ENCODE data around the gene GPR15.

The GPR15 gene

DNA sequence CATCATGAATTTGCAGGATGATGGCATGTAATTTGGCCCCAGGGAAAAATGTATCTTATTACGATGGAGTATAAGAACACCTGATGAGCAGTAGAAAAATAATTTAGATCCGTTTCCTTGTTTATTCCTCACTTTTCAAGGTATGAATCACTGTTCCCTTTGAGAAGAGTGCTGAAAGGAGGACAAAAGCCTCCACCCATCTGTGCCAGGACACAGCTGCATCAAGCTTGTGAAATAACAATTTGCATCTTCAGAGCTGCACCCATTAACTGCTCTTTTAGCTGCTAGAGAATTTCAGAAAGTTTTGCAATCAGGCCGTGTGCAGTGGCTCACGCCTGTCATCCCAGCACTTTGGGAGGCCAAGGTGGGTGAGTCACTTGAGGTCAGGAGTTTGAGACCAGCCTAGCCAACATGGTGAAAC is 18.7 kb upstream of the GPR15 start:
- Histone ChIP-seq H3K36me3 (ENCODE audit: control insufficient read depth in 1 of 2, insufficient read depth in 2 of 2, low read length in 2 of 2) (peaks cover 18% of the 10 kb centered on the region in 2 donors), H3K9me3 (ENCODE audit: control insufficient read depth in 1 of 2, low read length in 2 of 2) (no peaks in the 10 kb centered on the region), H3K4me1 (ENCODE audit: control insufficient read depth in 1 of 2, insufficient read depth in 2 of 2, low read length in 2 of 2) (no peaks in the 10 kb centered on the region), H3K27ac (ENCODE audit: low read depth, low read length) (no peak overlapping the region), H3K9ac (ENCODE audit: low read depth in 1 of 2, low read length in 2 of 2) (no peak overlapping the region), H3K4me3 (ENCODE audit: low read depth in 1 of 2, low read length in 2 of 2) (no peak overlapping the region), H3K27me3 (ENCODE audit: control insufficient read depth in 1 of 2, insufficient read depth in 2 of 2, low read length in 2 of 2) (no peaks in the 10 kb centered on the region)

DNA sequence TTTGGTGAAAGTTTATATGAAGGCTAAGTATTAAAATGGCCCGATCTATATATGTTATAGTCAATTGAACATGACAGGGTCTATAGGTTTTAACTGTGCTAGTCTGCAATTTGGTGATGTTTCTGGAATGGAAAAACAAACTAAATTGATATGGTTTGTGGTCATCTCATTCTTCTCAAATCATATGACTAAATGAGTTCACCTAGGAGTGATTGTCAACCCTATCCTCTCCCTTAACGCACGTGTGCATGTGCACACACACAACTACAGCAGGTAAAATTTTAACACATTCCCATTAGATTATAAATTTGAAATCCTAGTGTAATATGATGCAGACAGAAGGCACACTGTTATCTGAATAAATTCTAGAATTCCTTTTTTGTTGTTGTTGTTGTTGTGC is 18.0 kb upstream of the GPR15 start:
- H3K4me1 ChIP-seq (ENCODE audit: control insufficient read depth in 1 of 2, insufficient read depth in 2 of 2, low read length in 2 of 2), result no peaks in the 10 kb centered on the region
- H3K27me3 ChIP-seq (ENCODE audit: control insufficient read depth in 1 of 2, insufficient read depth in 2 of 2, low read length in 2 of 2), result no peaks in the 10 kb centered on the region
- H3K9ac ChIP-seq (ENCODE audit: low read depth in 1 of 2, low read length in 2 of 2), result no peak overlapping the region
- H3K36me3 ChIP-seq (ENCODE audit: control insufficient read depth in 1 of 2, insufficient read depth in 2 of 2, low read length in 2 of 2), result peaks cover 18 to 24% of the 10 kb centered on the region in 2 donors
- H3K27ac ChIP-seq (ENCODE audit: low read depth, low read length), result no peak overlapping the region
- H3K4me3 ChIP-seq (ENCODE audit: low read depth in 1 of 2, low read length in 2 of 2), result no peak overlapping the region
- H3K9me3 ChIP-seq (ENCODE audit: control insufficient read depth in 1 of 2, low read length in 2 of 2), result no peaks in the 10 kb centered on the region

DNA sequence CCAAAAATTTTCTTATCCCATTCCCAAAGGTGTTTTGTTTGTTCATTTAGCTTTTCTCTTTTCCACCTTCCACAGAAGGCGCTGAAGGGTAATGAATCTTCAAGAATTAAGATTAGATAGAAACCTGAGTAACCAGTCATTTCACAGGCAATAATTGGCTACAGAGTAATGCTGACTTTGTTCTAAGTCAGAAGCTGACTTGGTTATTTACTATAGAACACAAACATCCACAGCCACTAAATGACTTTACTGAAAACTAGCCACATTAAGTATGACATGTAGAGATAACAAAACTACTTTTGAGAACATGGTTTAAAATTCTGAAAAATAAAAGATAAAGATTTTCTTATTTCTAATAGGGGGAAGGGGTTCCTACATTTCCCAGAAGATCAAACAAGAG is 16.8 kb upstream of the GPR15 start:
- peaks cover 4 to 9% of the 10 kb centered on the region in 2 donors for H3K4me1 ChIP-seq (ENCODE audit: control insufficient read depth in 1 of 2, insufficient read depth in 2 of 2, low read length in 2 of 2)
- H3K9ac ChIP-seq (ENCODE audit: low read depth in 1 of 2, low read length in 2 of 2), result no peak overlapping the region
- no peak overlapping the region for H3K27ac ChIP-seq (ENCODE audit: low read depth, low read length)
- no peak overlapping the region for H3K4me3 ChIP-seq (ENCODE audit: low read depth in 1 of 2, low read length in 2 of 2)
- no peaks in the 10 kb centered on the region for H3K27me3 ChIP-seq (ENCODE audit: control insufficient read depth in 1 of 2, insufficient read depth in 2 of 2, low read length in 2 of 2)
- H3K9me3 ChIP-seq (ENCODE audit: control insufficient read depth in 1 of 2, low read length in 2 of 2), result no peaks in the 10 kb centered on the region
- peaks cover 18 to 34% of the 10 kb centered on the region in 2 donors for H3K36me3 ChIP-seq (ENCODE audit: control insufficient read depth in 1 of 2, insufficient read depth in 2 of 2, low read length in 2 of 2)

DNA sequence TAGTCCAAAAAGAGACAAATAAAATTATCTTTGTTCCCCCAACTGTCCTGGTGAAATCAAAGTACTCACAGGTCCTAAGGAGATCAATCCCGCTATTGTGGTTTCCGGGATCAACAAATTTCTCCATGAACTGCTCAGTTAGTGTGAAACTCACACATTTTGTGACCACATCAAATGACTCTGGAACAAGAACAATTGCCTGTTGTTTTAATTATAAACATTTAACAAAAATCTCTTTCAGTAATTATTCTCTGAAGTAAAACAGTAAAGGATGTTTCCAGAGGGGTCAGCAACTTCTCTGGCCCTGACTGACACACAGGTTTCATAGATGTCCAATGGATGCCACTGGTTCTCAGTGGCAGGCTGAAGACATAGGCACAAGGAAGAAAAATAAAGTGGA is 13.0 kb upstream of the GPR15 start:
- Histone ChIP-seq H3K4me3 (ENCODE audit: low read depth in 1 of 2, low read length in 2 of 2) (no peak overlapping the region), H3K27ac (ENCODE audit: low read depth, low read length) (no peak overlapping the region), H3K36me3 (ENCODE audit: control insufficient read depth in 1 of 2, insufficient read depth in 2 of 2, low read length in 2 of 2) (peaks cover 21 to 40% of the 10 kb centered on the region in 2 donors), H3K9me3 (ENCODE audit: control insufficient read depth in 1 of 2, low read length in 2 of 2) (no peaks in the 10 kb centered on the region), H3K4me1 (ENCODE audit: control insufficient read depth in 1 of 2, insufficient read depth in 2 of 2, low read length in 2 of 2) (peaks cover 17 to 27% of the 10 kb centered on the region in 2 donors), H3K9ac (ENCODE audit: low read depth in 1 of 2, low read length in 2 of 2) (no peak overlapping the region), H3K27me3 (ENCODE audit: control insufficient read depth in 1 of 2, insufficient read depth in 2 of 2, low read length in 2 of 2) (no peaks in the 10 kb centered on the region)

DNA sequence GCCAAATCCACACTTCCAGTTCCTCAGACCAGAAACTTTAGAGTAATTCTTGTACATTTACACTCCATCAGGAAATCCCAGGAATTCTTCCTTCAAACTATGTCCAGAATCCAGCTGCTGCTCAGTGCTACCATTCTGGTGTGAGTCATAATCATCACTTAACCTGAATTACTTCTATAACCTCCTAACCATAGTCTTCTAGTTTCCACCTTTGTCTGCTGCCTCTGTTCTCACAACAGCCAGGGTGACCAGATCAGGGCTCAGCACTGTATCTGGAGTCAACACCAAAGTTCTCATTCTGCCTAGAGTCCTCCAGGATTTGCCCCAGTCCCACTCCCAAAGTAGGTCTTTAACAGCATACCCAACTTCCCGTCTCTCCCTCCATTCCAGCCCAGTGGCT is 12.4 kb upstream of the GPR15 start:
- no peak overlapping the region for H3K4me3 ChIP-seq (ENCODE audit: low read depth in 1 of 2, low read length in 2 of 2)
- H3K27ac ChIP-seq (ENCODE audit: low read depth, low read length), result no peak overlapping the region
- peaks cover 17 to 27% of the 10 kb centered on the region in 2 donors for H3K4me1 ChIP-seq (ENCODE audit: control insufficient read depth in 1 of 2, insufficient read depth in 2 of 2, low read length in 2 of 2)
- peaks cover 21 to 40% of the 10 kb centered on the region in 2 donors for H3K36me3 ChIP-seq (ENCODE audit: control insufficient read depth in 1 of 2, insufficient read depth in 2 of 2, low read length in 2 of 2)
- H3K9ac ChIP-seq (ENCODE audit: low read depth in 1 of 2, low read length in 2 of 2), result no peak overlapping the region
- no peaks in the 10 kb centered on the region for H3K27me3 ChIP-seq (ENCODE audit: control insufficient read depth in 1 of 2, insufficient read depth in 2 of 2, low read length in 2 of 2)
- no peaks in the 10 kb centered on the region for H3K9me3 ChIP-seq (ENCODE audit: control insufficient read depth in 1 of 2, low read length in 2 of 2)

DNA sequence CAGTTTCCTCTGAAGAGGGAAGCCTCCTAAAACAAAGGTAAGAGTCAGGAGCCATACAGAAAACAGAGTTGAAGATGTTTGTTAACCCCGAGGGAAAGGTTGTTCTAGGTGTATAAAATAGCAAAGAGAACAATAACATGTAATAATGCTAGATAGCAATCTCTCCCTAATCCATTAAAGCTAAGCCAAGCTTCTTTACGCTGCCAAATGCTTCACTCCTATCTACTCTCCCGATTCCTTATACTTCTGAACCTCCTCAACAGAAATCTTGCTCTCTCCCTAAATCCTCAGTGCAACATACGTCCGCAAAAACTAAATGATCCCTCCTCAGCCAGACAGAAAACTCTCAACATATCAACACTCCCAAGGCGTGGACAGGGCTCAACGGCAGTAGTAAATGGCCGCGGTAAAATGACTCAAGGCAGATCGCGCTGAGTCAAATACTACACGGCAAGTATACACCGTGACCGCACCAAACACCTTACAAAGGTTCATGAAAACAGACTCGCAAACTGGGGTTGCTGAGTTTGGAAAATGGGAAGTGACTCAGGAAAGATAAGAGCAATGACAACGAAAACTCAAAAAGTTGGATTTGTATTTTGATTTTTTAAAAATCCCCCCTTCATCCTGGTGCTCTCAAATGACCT is 9.8 kb upstream of the GPR15 start:
- H3K36me3 ChIP-seq (ENCODE audit: control insufficient read depth in 1 of 2, insufficient read depth in 2 of 2, low read length in 2 of 2), result peaks cover 3 to 28% of the 10 kb centered on the region in 2 donors
- no peaks in the 10 kb centered on the region for H3K9me3 ChIP-seq (ENCODE audit: control insufficient read depth in 1 of 2, low read length in 2 of 2)
- H3K9ac ChIP-seq (ENCODE audit: low read depth in 1 of 2, low read length in 2 of 2), result peak overlapping the region; percentile 67 to 94
- H3K27me3 ChIP-seq (ENCODE audit: control insufficient read depth in 1 of 2, insufficient read depth in 2 of 2, low read length in 2 of 2), result no peaks in the 10 kb centered on the region
- H3K27ac ChIP-seq (ENCODE audit: low read depth, low read length), result peak overlapping the region; percentile 92
- H3K4me3 ChIP-seq (ENCODE audit: low read depth in 1 of 2, low read length in 2 of 2), result peak overlapping the region; percentile 76 to 98
- peaks cover 17 to 27% of the 10 kb centered on the region in 2 donors for H3K4me1 ChIP-seq (ENCODE audit: control insufficient read depth in 1 of 2, insufficient read depth in 2 of 2, low read length in 2 of 2)

DNA sequence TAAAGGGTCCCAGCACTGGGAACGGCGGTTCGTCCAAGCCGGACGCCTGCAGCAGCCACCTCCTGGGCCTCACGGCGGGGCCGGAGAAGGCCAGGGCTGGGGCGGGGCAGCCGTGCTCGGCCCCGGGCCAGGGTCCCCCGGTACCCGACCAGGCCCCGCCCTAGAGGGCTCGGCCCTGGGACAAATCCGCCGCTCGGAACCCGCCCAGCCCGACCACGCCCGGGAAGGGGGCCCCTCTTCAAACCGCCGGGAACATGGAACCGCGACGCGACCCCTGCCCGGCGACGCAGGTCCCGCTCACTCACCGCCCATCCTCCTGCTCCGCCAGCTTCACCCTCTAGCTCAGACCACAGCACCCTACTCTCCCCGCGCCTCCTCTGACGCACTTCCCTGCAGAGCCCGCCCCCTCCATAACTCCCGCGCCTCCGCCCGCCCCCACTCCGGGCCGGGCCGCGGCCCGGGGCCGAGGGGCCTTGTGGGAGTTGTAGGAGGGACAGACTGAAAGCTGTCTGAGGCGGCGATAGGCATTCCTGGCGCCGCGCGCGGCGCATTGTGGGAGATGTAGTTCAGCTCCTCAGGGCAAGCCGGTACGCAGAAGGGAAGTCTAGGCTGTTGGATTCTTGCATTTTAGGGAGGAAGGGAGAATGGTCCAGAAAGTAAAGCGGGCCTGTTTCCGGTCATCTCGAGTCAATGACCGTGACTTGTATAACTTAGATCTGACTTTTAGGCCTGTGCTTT is 9.1 kb upstream of the GPR15 start, which contains the start of gene CLDND1:
Gene CLDND1 (minus strand): TSS at position 359 of the 738 bp plus-strand sequence. CDS start 1,478 bp downstream, outside the sequence.
- Histone ChIP-seq H3K4me1 (ENCODE audit: control insufficient read depth in 1 of 2, insufficient read depth in 2 of 2, low read length in 2 of 2) (peaks cover 17 to 27% of the 10 kb centered on the region in 2 donors), H3K27me3 (ENCODE audit: control insufficient read depth in 1 of 2, insufficient read depth in 2 of 2, low read length in 2 of 2) (no peaks in the 10 kb centered on the region), H3K9me3 (ENCODE audit: control insufficient read depth in 1 of 2, low read length in 2 of 2) (no peaks in the 10 kb centered on the region), H3K36me3 (ENCODE audit: control insufficient read depth in 1 of 2, insufficient read depth in 2 of 2, low read length in 2 of 2) (peaks cover 3 to 25% of the 10 kb centered on the region in 2 donors), H3K9ac (ENCODE audit: low read depth in 1 of 2, low read length in 2 of 2) (peak within 1 kb of the TSS; percentile 67 to 94), H3K27ac (ENCODE audit: low read depth, low read length) (peak within 1 kb of the TSS; percentile 92), H3K4me3 (ENCODE audit: low read depth in 1 of 2, low read length in 2 of 2) (peak within 1 kb of the TSS; percentile 76 to 98)

DNA sequence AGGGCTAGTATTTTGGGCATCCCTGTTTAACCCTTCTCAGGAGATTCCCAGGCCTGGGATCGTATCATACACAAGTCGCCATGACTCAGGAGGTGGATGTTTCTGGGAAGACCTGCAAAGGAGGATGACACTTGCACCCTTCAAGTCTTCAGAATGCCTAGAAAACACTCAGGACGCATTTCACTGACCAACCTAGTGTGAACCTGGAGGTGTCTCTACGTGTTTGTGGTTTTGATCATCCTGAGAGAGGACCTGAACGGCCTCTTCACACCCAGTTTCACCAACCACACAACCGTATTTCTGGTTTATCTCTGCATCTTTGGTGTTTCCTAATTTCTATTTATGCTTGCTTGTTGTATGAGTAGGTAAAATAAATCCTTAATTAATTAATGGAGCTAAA is 6.3 kb upstream of the GPR15 start:
- Histone ChIP-seq H3K4me3 (ENCODE audit: low read depth in 1 of 2, low read length in 2 of 2) (no peak overlapping the region), H3K9me3 (ENCODE audit: control insufficient read depth in 1 of 2, low read length in 2 of 2) (no peaks in the 10 kb centered on the region), H3K27ac (ENCODE audit: low read depth, low read length) (no peak overlapping the region), H3K36me3 (ENCODE audit: control insufficient read depth in 1 of 2, insufficient read depth in 2 of 2, low read length in 2 of 2) (peaks cover 0 to 6% of the 10 kb centered on the region in 2 donors), H3K27me3 (ENCODE audit: control insufficient read depth in 1 of 2, insufficient read depth in 2 of 2, low read length in 2 of 2) (no peaks in the 10 kb centered on the region), H3K4me1 (ENCODE audit: control insufficient read depth in 1 of 2, insufficient read depth in 2 of 2, low read length in 2 of 2) (peaks cover 13 to 17% of the 10 kb centered on the region in 2 donors), H3K9ac (ENCODE audit: low read depth in 1 of 2, low read length in 2 of 2) (no peak overlapping the region)

DNA sequence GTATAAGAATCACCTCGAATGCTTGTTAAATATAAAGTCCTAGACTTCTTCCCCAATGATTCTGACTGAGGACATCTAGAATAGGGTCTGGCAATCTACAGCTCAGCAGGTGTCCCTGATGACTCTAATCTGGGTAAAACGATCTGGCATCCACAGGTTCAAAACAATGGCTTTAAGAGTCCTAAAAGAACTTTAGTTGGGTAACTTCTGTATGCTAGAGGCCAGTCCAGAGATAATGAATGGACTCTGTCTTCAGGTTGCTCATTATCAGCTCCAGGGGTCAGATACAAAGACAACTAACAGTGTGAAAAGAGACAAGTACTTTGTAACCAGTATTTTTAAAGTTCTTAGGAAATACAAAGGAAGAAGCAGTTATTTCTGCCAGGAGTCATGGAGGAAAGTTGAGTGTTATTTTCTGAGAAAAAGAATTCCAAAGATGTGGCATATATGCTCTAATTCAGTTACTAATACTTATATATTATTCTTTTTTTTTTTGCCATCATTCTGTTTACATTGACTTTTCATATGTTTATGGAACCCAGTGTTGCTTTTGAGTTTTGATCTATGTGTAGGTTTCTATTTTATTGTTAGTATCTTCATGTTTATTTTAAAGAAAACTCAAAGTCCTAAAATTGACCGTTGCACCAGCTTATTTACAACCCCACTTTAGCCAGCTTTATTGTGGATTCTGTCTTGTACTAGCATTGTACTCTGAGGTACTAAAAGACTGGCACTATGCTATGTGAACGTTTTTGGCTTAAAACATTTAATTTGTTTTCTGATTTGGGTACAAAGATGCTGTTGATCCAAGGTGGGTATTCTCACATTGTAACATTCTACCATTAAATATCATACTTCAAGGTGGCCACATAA is 3.1 kb upstream of the GPR15 start:
- H3K4me3 ChIP-seq (ENCODE audit: low read depth in 1 of 2, low read length in 2 of 2), result no peak overlapping the region
- H3K36me3 ChIP-seq (ENCODE audit: control insufficient read depth in 1 of 2, insufficient read depth in 2 of 2, low read length in 2 of 2), result no peaks in the 10 kb centered on the region
- no peak overlapping the region for H3K27ac ChIP-seq (ENCODE audit: low read depth, low read length)
- no peaks in the 10 kb centered on the region for H3K9me3 ChIP-seq (ENCODE audit: control insufficient read depth in 1 of 2, low read length in 2 of 2)
- H3K27me3 ChIP-seq (ENCODE audit: control insufficient read depth in 1 of 2, insufficient read depth in 2 of 2, low read length in 2 of 2), result no peaks in the 10 kb centered on the region
- H3K9ac ChIP-seq (ENCODE audit: low read depth in 1 of 2, low read length in 2 of 2), result no peak overlapping the region
- peaks cover 0 to 4% of the 10 kb centered on the region in 2 donors for H3K4me1 ChIP-seq (ENCODE audit: control insufficient read depth in 1 of 2, insufficient read depth in 2 of 2, low read length in 2 of 2)

Measured in duodenal mucosa (tissue), 2 donors.